Activated CD8-positive, alpha-beta memory T cell treated with anti-CD3 and anti-CD28 coated beads for 24 hours (primary cell): ENCODE data around the gene LTO1.
"Not testable (repeated sequence)": the region's sequence is repeated elsewhere in the genome, so short reads cannot be mapped to it uniquely, and the experiment has no call there.

Experiments used
- DNase-seq: peaks from one replicate; pipeline ENCODE4 v3.0.0-alpha.2; 2020

The LTO1 gene

GRCh38 chr11:69700278-69701140 lies 25.4 kb upstream of the LTO1 start:
- DNase-seq = no peak

- no peak for DNase-seq
These were observed 24.1 kb upstream of the LTO1 start for GRCh38 chr11:69699213-69699612.

GRCh38 chr11:69698362-69698761 lies 23.2 kb upstream of the LTO1 start:
- no peak for DNase-seq

DNA sequence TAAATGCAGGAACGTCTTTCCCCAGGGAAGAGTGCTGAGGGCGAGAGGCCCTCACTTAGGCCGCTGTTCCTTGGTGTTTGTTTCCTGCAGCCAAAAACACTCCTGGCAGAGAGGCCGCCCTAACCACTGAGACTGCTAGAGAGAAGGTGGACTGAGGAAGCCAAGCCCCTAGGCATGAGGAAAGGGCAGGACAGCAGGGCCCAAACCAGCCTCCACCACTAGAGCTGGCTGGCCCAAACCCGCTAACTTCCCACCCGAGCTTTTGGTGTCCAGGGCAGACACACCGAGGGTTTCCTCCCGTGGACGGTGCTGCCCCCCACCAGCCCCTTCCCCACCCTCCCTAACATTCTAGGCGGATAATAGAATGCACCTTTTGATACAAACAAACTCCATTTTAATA lies 22.7 kb upstream of the LTO1 start:
- no peak for DNase-seq

DNA sequence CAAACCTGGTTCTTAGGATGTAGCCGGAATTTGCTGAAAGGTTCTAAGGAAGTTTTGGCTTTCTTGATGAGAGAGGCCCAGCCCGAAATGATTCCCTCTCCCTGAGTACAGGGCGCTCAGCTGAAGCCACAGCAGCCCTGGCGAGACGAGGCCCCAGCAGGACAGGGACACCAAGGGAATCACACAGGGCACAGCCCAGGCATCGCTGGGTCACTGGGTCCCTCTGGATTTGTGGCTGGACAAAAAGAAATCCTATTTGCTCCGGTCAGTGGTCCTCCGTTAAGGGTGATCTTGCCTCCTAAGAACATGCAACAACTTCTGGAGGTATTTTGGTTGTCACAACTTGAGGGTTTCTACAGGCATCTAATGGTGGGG lies 22.3 kb upstream of the LTO1 start:
- DNase-seq = no peak

- DNase-seq = no peak
These were observed 21.8 kb upstream of the LTO1 start for GRCh38 chr11:69696749-69697468.

GRCh38 chr11:69695995-69696394 lies 20.8 kb upstream of the LTO1 start:
- DNase-seq = not testable (repeated sequence)

- DNase-seq = no peak
These were observed 20.4 kb upstream of the LTO1 start for GRCh38 chr11:69695581-69695980.

DNA sequence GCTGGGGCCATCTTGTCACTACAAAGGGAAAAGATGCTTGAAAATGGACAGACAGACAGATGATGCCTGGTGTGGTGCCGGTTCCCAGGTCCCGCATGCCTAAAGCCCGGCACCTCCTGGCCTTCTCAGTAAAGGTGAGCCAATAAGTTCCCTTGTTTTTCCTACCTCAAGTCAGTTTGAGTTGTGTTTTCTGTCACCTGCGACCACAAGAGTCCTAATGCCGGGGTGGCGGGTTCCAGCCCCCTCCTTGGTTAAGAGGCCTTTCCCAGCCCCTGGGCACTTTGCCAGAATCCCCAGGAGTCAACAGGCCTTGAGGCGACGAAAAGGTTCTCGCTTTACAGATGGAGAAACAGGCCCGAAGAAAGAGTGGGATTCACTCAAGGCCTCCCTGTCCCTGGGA lies 19.6 kb upstream of the LTO1 start:
- DNase-seq = no peak

DNA sequence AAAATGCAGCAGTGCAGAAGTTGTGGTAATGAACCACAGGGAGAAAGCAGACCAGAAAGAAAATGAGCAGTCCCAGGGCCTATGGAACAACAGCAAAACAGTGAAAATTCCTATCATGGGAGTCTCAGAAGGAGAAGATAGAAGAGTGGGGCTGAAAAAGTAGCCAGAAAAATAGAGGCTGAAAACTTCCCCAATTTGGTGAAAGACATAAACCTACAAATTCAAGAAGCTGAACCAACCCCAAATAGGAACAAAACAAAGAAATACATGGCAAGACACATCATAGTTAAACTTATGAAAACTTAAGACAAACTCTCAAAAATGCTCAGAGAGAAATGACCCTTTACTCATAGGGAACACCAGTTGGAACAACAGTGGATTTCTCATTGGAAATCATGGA lies 17.3 kb upstream of the LTO1 start:
- DNase-seq = no peak

- DNase-seq = no peak
These were observed 16.3 kb upstream of the LTO1 start for GRCh38 chr11:69691463-69691862.

DNA sequence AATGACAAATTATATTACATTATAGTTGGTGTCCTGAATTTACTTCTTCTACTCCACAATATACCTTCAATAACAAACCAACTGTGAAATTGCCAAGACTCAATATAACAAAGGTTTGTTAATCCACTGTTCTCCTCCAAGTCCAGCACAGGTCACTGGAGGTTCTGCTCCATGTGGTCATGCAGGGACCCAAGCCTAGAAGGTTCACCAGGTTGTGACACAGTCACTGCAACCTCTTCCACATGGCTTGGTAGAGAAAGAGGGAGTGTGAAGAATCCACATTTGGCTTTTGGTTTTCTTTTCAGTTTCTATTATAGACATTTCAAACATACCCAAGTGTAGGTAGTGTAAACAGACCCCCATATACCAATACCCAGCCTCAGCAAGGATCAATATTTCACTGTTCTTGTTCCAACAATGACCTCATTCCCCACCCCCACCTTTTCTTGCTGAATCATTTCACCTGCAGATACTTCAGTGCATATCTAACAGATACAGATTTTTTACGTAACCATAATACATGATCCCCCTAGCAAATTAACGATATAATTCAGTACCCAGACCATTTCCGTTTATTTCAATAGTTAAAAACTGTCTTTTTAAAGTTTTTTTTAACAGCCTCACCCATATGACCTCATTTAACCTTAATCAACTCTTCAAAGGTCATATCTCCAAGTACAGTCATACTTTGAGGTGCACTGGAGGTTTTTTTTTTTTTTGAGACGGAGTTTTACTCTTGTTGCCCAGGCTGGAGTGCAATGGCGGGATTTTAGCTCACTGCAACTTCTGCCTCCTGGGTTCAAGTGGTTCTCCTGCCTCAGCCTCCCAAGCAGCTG lies 14.5 kb upstream of the LTO1 start:
- DNase-seq = no peak

DNA sequence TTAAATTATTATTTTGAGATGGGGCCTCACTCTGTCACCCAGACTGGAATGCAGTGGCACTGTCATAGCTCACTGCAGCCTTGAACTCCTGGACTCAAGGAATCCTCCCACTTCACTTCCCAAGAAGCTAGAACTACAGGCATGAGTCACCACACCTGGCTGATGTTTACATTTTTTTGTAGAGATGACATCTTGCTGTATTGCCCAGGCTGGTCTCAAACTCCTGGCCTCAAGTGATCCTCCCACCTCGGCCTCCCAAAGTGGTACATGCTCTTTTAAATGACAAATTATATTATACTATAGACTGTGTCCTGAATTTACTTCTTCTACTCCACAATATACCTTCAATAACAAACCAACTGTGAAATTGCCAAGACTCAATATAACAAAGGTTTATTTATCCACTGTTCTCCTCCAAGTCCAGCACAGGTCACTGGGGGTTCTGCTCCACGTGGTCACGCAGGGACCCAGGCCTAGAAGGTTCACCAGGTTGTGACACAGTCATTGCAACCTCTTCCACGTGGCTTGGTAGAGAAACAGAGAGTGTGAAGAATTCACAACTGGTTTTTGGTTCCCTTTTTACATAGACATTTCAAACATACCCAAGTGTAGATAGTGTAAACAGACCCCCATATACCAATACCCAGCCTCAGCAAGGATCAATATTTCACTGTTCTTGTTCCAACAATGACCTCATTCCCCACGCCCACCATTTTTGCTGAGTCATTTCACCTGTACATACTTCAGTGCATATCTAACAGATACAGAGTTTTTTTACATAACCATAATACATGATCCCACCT lies 13.0 kb upstream of the LTO1 start:
- DNase-seq = not testable (repeated sequence)

GRCh38 chr11:69686856-69687255 lies 11.7 kb upstream of the LTO1 start:
- no peak for DNase-seq

DNA sequence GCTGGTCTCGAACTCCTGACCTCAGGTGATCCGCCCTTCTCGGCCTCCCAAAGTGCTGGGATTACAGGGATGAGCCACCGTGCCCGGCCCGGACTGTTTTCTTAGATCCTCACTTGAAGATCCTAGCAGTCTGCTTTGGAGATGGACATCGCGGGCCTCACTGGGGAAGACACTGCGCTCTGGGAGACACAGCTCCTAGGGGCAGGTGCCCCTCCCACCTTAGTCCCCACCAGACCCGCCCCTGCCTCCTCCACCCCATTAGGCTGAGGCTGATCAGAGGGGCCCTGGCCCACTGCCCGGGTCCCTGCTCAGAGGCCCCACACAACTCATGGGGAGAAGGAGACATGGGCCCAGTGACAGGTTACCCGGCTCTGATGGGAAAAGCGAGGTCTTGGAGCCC lies 11.3 kb upstream of the LTO1 start:
- DNase-seq = no peak

GRCh38 chr11:69685348-69685747 lies 10.2 kb upstream of the LTO1 start:
- DNase-seq = no peak

GRCh38 chr11:69684651-69685050 lies 9.5 kb upstream of the LTO1 start:
- no peak for DNase-seq

GRCh38 chr11:69683764-69684333 lies 8.7 kb upstream of the LTO1 start:
- no peak for DNase-seq

- no peak for DNase-seq
These were observed 7.7 kb upstream of the LTO1 start for GRCh38 chr11:69682681-69683326.

GRCh38 chr11:69682221-69682620 lies 7.1 kb upstream of the LTO1 start:
- no peak for DNase-seq

DNA sequence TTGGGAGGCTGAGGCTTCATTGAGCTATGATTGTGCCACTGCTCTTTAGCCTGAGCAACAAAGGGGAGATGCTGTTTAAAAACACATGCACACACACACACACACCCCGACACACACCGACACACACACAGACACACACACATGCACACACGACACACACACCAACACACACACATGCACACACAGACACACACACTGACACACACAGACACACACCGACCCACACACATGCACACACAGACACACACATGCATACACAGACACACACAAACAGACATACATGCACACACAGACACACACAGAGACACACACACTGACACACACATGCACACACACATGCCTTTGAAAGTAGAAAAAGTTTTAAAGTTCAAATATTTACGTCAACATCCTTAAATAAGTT lies 5.5 kb upstream of the LTO1 start:
- DNase-seq = no peak

GRCh38 chr11:69677749-69678148 lies 2.6 kb upstream of the LTO1 start:
- no peak for DNase-seq
